Measurements from ENCODE around the gene ZNF473.
"Not testable (repeated sequence)": the region's sequence is repeated elsewhere in the genome, so short reads cannot be mapped to it uniquely, and the experiment has no call there.

Gene ZNF473

GRCh38 chr19:50051228-50051895, 25.6 kb downstream of the ZNF473 start:
- not testable (repeated sequence) for DNase-seq

GRCh38 chr19:50051964-50052363, 26.2 kb downstream of the ZNF473 start:
- DNase-seq: no peak

- DNase-seq: no peak
Observed at GRCh38 chr19:50053119-50053518, 27.3 kb downstream of the ZNF473 start.

GRCh38 chr19:50058425-50058824, 32.6 kb downstream of the ZNF473 start:
- DNase-seq: no peak

GRCh38 chr19:50059045-50059444, 33.2 kb downstream of the ZNF473 start:
- DNase-seq: no peak

- no peak for DNase-seq
Observed at GRCh38 chr19:50060107-50060506, 34.3 kb downstream of the ZNF473 start.

GRCh38 chr19:50061650-50062049, 35.8 kb downstream of the ZNF473 start:
- no peak for DNase-seq

- DNase-seq: no peak
Observed at GRCh38 chr19:50065938-50066337, 40.1 kb downstream of the ZNF473 start.

GRCh38 chr19:50067575-50067974, 41.8 kb downstream of the ZNF473 start:
- DNase-seq: no peak

- not testable (repeated sequence) for DNase-seq
Observed at GRCh38 chr19:50068382-50068781, 42.6 kb downstream of the ZNF473 start.

GRCh38 chr19:50075076-50075475, 49.3 kb downstream of the ZNF473 start:
- not testable (repeated sequence) for DNase-seq

GRCh38 chr19:50075644-50076372, 50.0 kb downstream of the ZNF473 start:
- not testable (repeated sequence) for DNase-seq

GRCh38 chr19:50076581-50077355, 51.0 kb downstream of the ZNF473 start:
- DNase-seq: not testable (repeated sequence)

GRCh38 chr19:50079014-50079413, 53.2 kb downstream of the ZNF473 start:
- DNase-seq: not testable (repeated sequence)

- not testable (repeated sequence) for DNase-seq
Observed at GRCh38 chr19:50084440-50084839, 58.6 kb downstream of the ZNF473 start.

- DNase-seq: not testable (repeated sequence)
Observed at GRCh38 chr19:50087153-50087552, 61.3 kb downstream of the ZNF473 start.

GRCh38 chr19:50090706-50091105, 64.9 kb downstream of the ZNF473 start:
- not testable (repeated sequence) for DNase-seq

- not testable (repeated sequence) for DNase-seq
Observed at GRCh38 chr19:50091786-50092185, 66.0 kb downstream of the ZNF473 start.

GRCh38 chr19:50092597-50092996, 66.8 kb downstream of the ZNF473 start:
- DNase-seq: not testable (repeated sequence)

- DNase-seq: not testable (repeated sequence)
Observed at GRCh38 chr19:50097884-50098283, 72.1 kb downstream of the ZNF473 start.

- DNase-seq: not testable (repeated sequence)
Observed at GRCh38 chr19:50098892-50099291, 73.1 kb downstream of the ZNF473 start.

- DNase-seq: not testable (repeated sequence)
Observed at GRCh38 chr19:50099696-50100095, 73.9 kb downstream of the ZNF473 start.

- DNase-seq: not testable (repeated sequence)
Observed at GRCh38 chr19:50100946-50101345, 75.1 kb downstream of the ZNF473 start.

Data from SW 1271 (cell line).